ENCODE measurements around the gene ROCK2. TPM values are rescaled to one million over a fixed set of nuclear protein-coding genes. Genes with fewer than 3 reads are reported as not detected.
"Not testable (repeated sequence)": the region's sequence is repeated elsewhere in the genome, so short reads cannot be mapped to it uniquely, and the experiment has no call there.

The ROCK2 gene
- total and polyA plus RNA-seq, 2 donors (not counting 1 experiment from before 2014, with no cell fraction given) = 2.3 to 30.2 TPM

GRCh38 chr2:11329776-11330175 is 14.7 kb downstream of the ROCK2 start:
- peaks cover 0 to 2% (median 0%) of the 10 kb centered on the region in 3 donors for H3K9me3 ChIP-seq (ENCODE audit: control extremely low read depth in 1 of 3, control insufficient read depth in 2 of 3, insufficient read depth in 1 of 3, low read length in 2 of 3)
- peaks cover 89% of the 10 kb centered on the region for H3K79me2 ChIP-seq (ENCODE audit: control insufficient read depth, insufficient read depth, low read length)
- ATAC-seq (ENCODE audit: low read depth) (no peak), DNase-seq (no peak)
- CTCF ChIA-PET = no interaction called here
- TF ChIP-seq CTCF (IDR thresholded peaks at IDR 0.05) (no peak), EZH2 (IDR thresholded peaks at IDR 0.05; ENCODE audit: borderline replicate concordance, insufficient read depth, low read depth, low read length, poor library complexity, severe bottlenecking) (no peak)
- peaks cover 61% of the 10 kb centered on the region for H4K20me1 ChIP-seq (ENCODE audit: control insufficient read depth, insufficient read depth, low read length, poor library complexity, severe bottlenecking)
- Mint-ChIP-seq H3K27ac (no peak overlapping the region), H3K9me3 (ENCODE audit: insufficient read depth) (no peaks in the 10 kb centered on the region), H3K4me1 (peaks cover 7% of the 10 kb centered on the region), H3K4me3 (no peak overlapping the region), H3K27me3 (no peaks in the 10 kb centered on the region)
- H3K36me3 ChIP-seq (replicated peaks in 1 of 2; ENCODE audit: control extremely low read depth in 1 of 2, control insufficient read depth in 1 of 2, extremely low read depth in 1 of 2, insufficient read depth in 2 of 2, low read length in 1 of 2) = no peaks in the 10 kb centered on the region
- H3K9ac ChIP-seq (ENCODE audit: low read length) = no peak overlapping the region
- no CpG with 5 or more reads among the region's 1 CpG for WGBS (ENCODE audit: insufficient coverage)
- no peak overlapping the region for H2AFZ ChIP-seq (ENCODE audit: insufficient read depth, low read depth, low read length, poor library complexity, severe bottlenecking)
- H3K4me3 ChIP-seq (ENCODE audit: control extremely low read depth in 1 of 5, extremely low read depth in 1 of 5, insufficient read depth in 1 of 5, low read depth in 2 of 5, low read length in 4 of 5) = no peak overlapping the region
- POLR2A ChIA-PET = no interaction called here
- H3K27ac ChIP-seq (ENCODE audit: low read length in 2 of 2) = no peak overlapping the region
- peaks cover 0 to 8% of the 10 kb centered on the region in 2 donors for H3K4me1 ChIP-seq (ENCODE audit: control insufficient read depth in 2 of 2, insufficient read depth in 2 of 2, low read length in 2 of 2)
- H3K4me2 ChIP-seq (replicated peaks; ENCODE audit: low read depth, low read length, poor library complexity, severe bottlenecking) = no peak overlapping the region
- intact Hi-C loops (cut with micrococcal nuclease) = no loop called here
- no peaks in the 10 kb centered on the region for H3K27me3 ChIP-seq (replicated peaks in 1 of 4; ENCODE audit: control extremely low read depth in 1 of 4, control insufficient read depth in 3 of 4, insufficient read depth in 4 of 4, low read length in 3 of 4)

GRCh38 chr2:11328522-11328921 is 15.9 kb downstream of the ROCK2 start:
- H3K4me1 Mint-ChIP-seq = peaks cover 11% of the 10 kb centered on the region
- H3K9me3 Mint-ChIP-seq (ENCODE audit: insufficient read depth); H3K4me3 ChIP-seq (ENCODE audit: control extremely low read depth in 1 of 5, extremely low read depth in 1 of 5, insufficient read depth in 1 of 5, low read depth in 2 of 5, low read length in 4 of 5); H3K9me3 ChIP-seq (ENCODE audit: control extremely low read depth in 1 of 3, control insufficient read depth in 2 of 3, insufficient read depth in 1 of 3, low read length in 2 of 3); ATAC-seq (ENCODE audit: low read depth); H3K27ac Mint-ChIP-seq; H3K27me3 Mint-ChIP-seq; CTCF ChIA-PET; DNase-seq; H3K4me3 Mint-ChIP-seq; H3K4me2 ChIP-seq (replicated peaks; ENCODE audit: low read depth, low read length, poor library complexity, severe bottlenecking); H2AFZ ChIP-seq (ENCODE audit: insufficient read depth, low read depth, low read length, poor library complexity, severe bottlenecking); H3K4me1 ChIP-seq (ENCODE audit: control insufficient read depth in 2 of 2, insufficient read depth in 2 of 2, low read length in 2 of 2); intact Hi-C loops (cut with micrococcal nuclease); H3K9ac ChIP-seq (ENCODE audit: low read length); H3K27me3 ChIP-seq (replicated peaks in 1 of 4; ENCODE audit: control extremely low read depth in 1 of 4, control insufficient read depth in 3 of 4, insufficient read depth in 4 of 4, low read length in 3 of 4); H3K36me3 ChIP-seq (replicated peaks in 1 of 2; ENCODE audit: control extremely low read depth in 1 of 2, control insufficient read depth in 1 of 2, extremely low read depth in 1 of 2, insufficient read depth in 2 of 2, low read length in 1 of 2); H3K27ac ChIP-seq (ENCODE audit: low read length in 2 of 2); POLR2A ChIA-PET: not testable (repeated sequence)
- H4K20me1 ChIP-seq (ENCODE audit: control insufficient read depth, insufficient read depth, low read length, poor library complexity, severe bottlenecking) = peaks cover 63% of the 10 kb centered on the region
- H3K79me2 ChIP-seq (ENCODE audit: control insufficient read depth, insufficient read depth, low read length) = peaks cover 89% of the 10 kb centered on the region
- WGBS (ENCODE audit: insufficient coverage) = no CpG with 5 or more reads among the region's 1 CpG
